GM12874 (cell line): Measurements from ENCODE around the gene SCAI.

Experiments used
- CTCF ChIP-seq: IDR thresholded peaks from 2 replicates; pipeline ENCODE4 v1.5.1; 2011; ENCODE audit warnings: low read depth, mild to moderate bottlenecking, control low read depth, low read length, moderate library complexity; ENCODE audit not compliant: insufficient read depth

Gene SCAI

GRCh38 chr9:125156551-125156950 is 13.2 kb upstream of the SCAI start:
- TF ChIP-seq CTCF: no peak

GRCh38 chr9:125153712-125154367 is 10.5 kb upstream of the SCAI start:
- TF ChIP-seq CTCF: no peak

- TF ChIP-seq CTCF: no peak
Observed at GRCh38 chr9:125151730-125152129, 8.4 kb upstream of the SCAI start.

- TF ChIP-seq CTCF: no peak
Observed at GRCh38 chr9:125150349-125151245, 7.3 kb upstream of the SCAI start.

GRCh38 chr9:125147401-125147951 is 4.1 kb upstream of the SCAI start:
- no peak for TF ChIP-seq CTCF

- no peak for TF ChIP-seq CTCF
Observed at GRCh38 chr9:125146247-125146646, 2.9 kb upstream of the SCAI start.

GRCh38 chr9:125145425-125145824 is 2.1 kb upstream of the SCAI start:
- TF ChIP-seq CTCF: no peak
